Liver (tissue), 9 donors: ENCODE measurements around the gene NEK6. TPM values are rescaled to one million over a fixed set of nuclear protein-coding genes. Genes with fewer than 3 reads are reported as not detected.

Experiments used
- DNase-seq: peaks from one replicate; pipeline ENCODE4 v3.0.0-alpha.2; 2017; ENCODE audit warnings: low spot score
- H3K27ac ChIP-seq, 2 donors: one replicate each; pipeline ENCODE4 v1.7.0; 2013; ENCODE audit warnings: inconsistent platforms in 2 of 2, low read length in 2 of 2, control low read depth in 1 of 2, low read depth in 1 of 2, mild to moderate bottlenecking in 1 of 2
- H3K27me3 ChIP-seq, 4 donors: one replicate each; pipeline versions ENCODE4 v1.6.1 to v1.7.0; 2013; ENCODE audit warnings: low read length in 3 of 4, inconsistent platforms in 1 of 4, mild to moderate bottlenecking in 1 of 4, moderate library complexity in 1 of 4; ENCODE audit not compliant: control insufficient read depth in 4 of 4, insufficient read depth in 4 of 4
- H3K36me3 ChIP-seq, 4 donors: one replicate each; pipeline versions ENCODE4 v1.6.1 to v1.7.0; 2013; ENCODE audit warnings: low read length in 3 of 4, mild to moderate bottlenecking in 3 of 4, low read depth in 1 of 4, moderate library complexity in 1 of 4; ENCODE audit not compliant: control insufficient read depth in 4 of 4, insufficient read depth in 3 of 4
- H3K4me1 ChIP-seq, 4 donors: one replicate each; pipeline versions ENCODE4 v1.6.1 to v1.7.0; 2013; ENCODE audit warnings: low read length in 3 of 4, mild to moderate bottlenecking in 3 of 4, moderate library complexity in 1 of 4; ENCODE audit not compliant: control insufficient read depth in 4 of 4, insufficient read depth in 4 of 4
- H3K4me3 ChIP-seq, 3 donors: one replicate each; pipeline versions ENCODE4 v1.6.1 to v1.7.0; 2013; ENCODE audit warnings: low read length in 3 of 3, control low read depth in 1 of 3, low read depth in 1 of 3, mild to moderate bottlenecking in 1 of 3
- H3K9ac ChIP-seq, 2 donors: one replicate each; pipeline ENCODE4 v1.7.0; 2013; ENCODE audit warnings: low read length in 2 of 2, mild to moderate bottlenecking in 2 of 2, moderate library complexity in 2 of 2, control low read depth in 1 of 2, low read depth in 1 of 2
- H3K9me3 ChIP-seq, 4 donors: one replicate each; pipeline versions ENCODE4 v1.6.1 to v1.7.0; 2013; ENCODE audit warnings: low read length in 3 of 4; ENCODE audit not compliant: control insufficient read depth in 4 of 4
- ATF3 ChIP-seq: IDR thresholded peaks from 2 replicates; pipeline ENCODE4 v1.6.1; 2016; ENCODE audit warnings: antibody characterized with exemption
- CTCF ChIP-seq: fragments of 150-350 bp; IDR thresholded peaks from 2 replicates; pipeline ENCODE4 v1.5.1; 2017; ENCODE audit warnings: improper control_type of control experiment, low read depth, low read length; ENCODE audit not compliant: missing input control
- EGR1 ChIP-seq, 2 donors: IDR thresholded peaks; 2 replicates each; pipeline ENCODE4 v1.6.1; 2016 to 2018; ENCODE audit warnings: antibody characterized with exemption in 2 of 2, low read depth in 2 of 2
- FOXA1 ChIP-seq: IDR thresholded peaks from 2 replicates; pipeline ENCODE4 v1.6.1; 2016; ENCODE audit warnings: antibody characterized with exemption
- FOXA2 ChIP-seq: IDR thresholded peaks from 2 replicates; pipeline ENCODE4 v1.6.1; 2016; ENCODE audit warnings: antibody characterized with exemption
- GABPA ChIP-seq, 2 donors: IDR thresholded peaks in 1 of 2; conservative IDR thresholded peaks in 1 of 2; 2 replicates each; pipeline ENCODE4 v1.6.1; 2016; ENCODE audit warnings: antibody characterized with exemption in 2 of 2, mild to moderate bottlenecking in 1 of 2, moderate library complexity in 1 of 2
- HNF4A ChIP-seq, 2 donors: conservative IDR thresholded peaks; 2 replicates each; pipeline ENCODE4 v1.6.1; 2016; ENCODE audit warnings: antibody characterized with exemption in 2 of 2, mild to moderate bottlenecking in 2 of 2
- HNF4G ChIP-seq: IDR thresholded peaks from 2 replicates; pipeline ENCODE4 v1.6.1; 2016; ENCODE audit warnings: antibody characterized with exemption
- JUND ChIP-seq, 2 donors: IDR thresholded peaks; 2 replicates each; pipeline ENCODE4 v1.6.1; 2016; ENCODE audit warnings: antibody characterized with exemption in 2 of 2
- NR2F2 ChIP-seq: IDR thresholded peaks from 2 replicates; pipeline ENCODE4 v1.6.1; 2016; ENCODE audit warnings: antibody characterized with exemption
- RAD21 ChIP-seq, 2 donors: IDR thresholded peaks; 2 replicates each; pipeline ENCODE4 v1.6.1; 2016; ENCODE audit warnings: antibody characterized with exemption in 2 of 2, mild to moderate bottlenecking in 2 of 2
- RXRA ChIP-seq, 2 donors: IDR thresholded peaks; 2 replicates each; pipeline ENCODE4 v1.6.1; 2017 to 2018; ENCODE audit warnings: antibody characterized with exemption in 2 of 2, mild to moderate bottlenecking in 1 of 2
- SP1 ChIP-seq: IDR thresholded peaks from 2 replicates; pipeline ENCODE4 v1.6.1; 2018; ENCODE audit warnings: antibody characterized with exemption, mild to moderate bottlenecking
- TAF1 ChIP-seq: conservative IDR thresholded peaks from 2 replicates; pipeline ENCODE4 v1.6.1; 2016; ENCODE audit warnings: antibody characterized with exemption, mild to moderate bottlenecking
- YY1 ChIP-seq: IDR thresholded peaks from 2 replicates; pipeline ENCODE4 v1.6.1; 2016; ENCODE audit warnings: antibody characterized with exemption, mild to moderate bottlenecking
- WGBS: extraction: QIAGEN DNeasy Blood & Tissue Kit; methylation state at CpG from one replicate; pipeline ENCODE4 v1.1.7; 2013; 5-methylcytosine and 5-hydroxymethylcytosine counted together
- polyA plus RNA-seq, 2 donors: library from polyadenylated mRNA; stranded (reverse) in 1 of 2; unstranded in 1 of 2; fragments of 200-250 nt in 1 of 2; fragments of >200 nt in 1 of 2; fragmentation: Nextera tagmentation in 1 of 2; extraction: Ambion mirVana in 1 of 2; gene quantifications; one replicate each; pipeline versions ENCODE4 v1.2.1 to v1.2.3, GENCODE V29; 2013 to 2015
- total RNA-seq, 2 donors: library from RNA; depleted of rRNA; stranded (reverse); fragments of >200 nt; gene quantifications; one replicate each; pipeline ENCODE4 v1.2.3, GENCODE V29; 2014
- TF ChIP-seq, protein P1 (sequence below): IDR thresholded peaks from 2 replicates; pipeline ENCODE4 v1.6.1; 2016; ENCODE audit warnings: antibody characterized with exemption
- TF ChIP-seq, protein P2 (sequence below): IDR thresholded peaks from 2 replicates; pipeline ENCODE4 v1.6.1; 2016; ENCODE audit warnings: antibody characterized with exemption, mild to moderate bottlenecking
- TF ChIP-seq, protein P3 (sequence below): IDR thresholded peaks from 2 replicates; pipeline ENCODE4 v1.6.1; 2016; ENCODE audit warnings: antibody characterized with exemption
- donor health status: healthy.
- donor health status: healthy.
- donor health status: healthy.
- donor health status: healthy.
- donor health status: healthy.

Gene NEK6
- total and polyA plus RNA-seq, 4 donors = 32.5 to 49.7 (median 42.5) TPM

DNA sequence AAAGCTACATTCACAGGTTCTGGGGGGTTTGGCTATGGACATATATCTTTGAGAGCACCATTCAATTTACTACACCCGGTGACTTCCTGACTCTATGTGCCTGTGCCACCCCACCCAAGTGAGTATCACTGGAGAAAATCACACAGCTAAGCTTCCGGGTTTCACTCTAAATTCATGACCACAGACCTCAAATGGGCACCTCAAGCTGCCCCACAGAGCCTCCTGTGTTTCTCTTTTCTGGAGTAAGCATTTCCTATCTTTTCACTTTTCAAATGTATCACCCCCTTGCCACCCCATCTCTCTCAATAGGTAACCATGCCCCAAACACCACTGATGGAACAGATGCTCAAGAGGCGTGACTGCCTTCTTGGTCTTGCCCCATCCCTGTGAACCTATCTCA lies 49.2 kb upstream of the NEK6 start:
- no peaks in the 10 kb centered on the region for H3K36me3 ChIP-seq
- TF ChIP-seq, protein P1, sequence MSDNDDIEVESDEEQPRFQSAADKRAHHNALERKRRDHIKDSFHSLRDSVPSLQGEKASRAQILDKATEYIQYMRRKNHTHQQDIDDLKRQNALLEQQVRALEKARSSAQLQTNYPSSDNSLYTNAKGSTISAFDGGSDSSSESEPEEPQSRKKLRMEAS = no peak
- TF ChIP-seq HNF4G (no peak), TAF1 (no peak), FOXA1 (no peak), RAD21 (IDR thresholded peaks at IDR 0.05) (no peak), SP1 (no peak), CTCF (no peak), JUND (IDR thresholded peaks at IDR 0.05) (no peak), NR2F2 (no peak), YY1 (no peak), FOXA2 (no peak), RXRA (IDR thresholded peaks at IDR 0.05) (no peak), ATF3 (no peak), HNF4A (conservative IDR thresholded peaks at IDR 0.05) (no peak), EGR1 (IDR thresholded peaks at IDR 0.05; ENCODE audit: low read depth in 2 of 2) (no peak), GABPA (IDR thresholded peaks at IDR 0.05 in 1 of 2, conservative IDR thresholded peaks at IDR 0.05 in 1 of 2) (no peak)
- TF ChIP-seq, protein P2, sequence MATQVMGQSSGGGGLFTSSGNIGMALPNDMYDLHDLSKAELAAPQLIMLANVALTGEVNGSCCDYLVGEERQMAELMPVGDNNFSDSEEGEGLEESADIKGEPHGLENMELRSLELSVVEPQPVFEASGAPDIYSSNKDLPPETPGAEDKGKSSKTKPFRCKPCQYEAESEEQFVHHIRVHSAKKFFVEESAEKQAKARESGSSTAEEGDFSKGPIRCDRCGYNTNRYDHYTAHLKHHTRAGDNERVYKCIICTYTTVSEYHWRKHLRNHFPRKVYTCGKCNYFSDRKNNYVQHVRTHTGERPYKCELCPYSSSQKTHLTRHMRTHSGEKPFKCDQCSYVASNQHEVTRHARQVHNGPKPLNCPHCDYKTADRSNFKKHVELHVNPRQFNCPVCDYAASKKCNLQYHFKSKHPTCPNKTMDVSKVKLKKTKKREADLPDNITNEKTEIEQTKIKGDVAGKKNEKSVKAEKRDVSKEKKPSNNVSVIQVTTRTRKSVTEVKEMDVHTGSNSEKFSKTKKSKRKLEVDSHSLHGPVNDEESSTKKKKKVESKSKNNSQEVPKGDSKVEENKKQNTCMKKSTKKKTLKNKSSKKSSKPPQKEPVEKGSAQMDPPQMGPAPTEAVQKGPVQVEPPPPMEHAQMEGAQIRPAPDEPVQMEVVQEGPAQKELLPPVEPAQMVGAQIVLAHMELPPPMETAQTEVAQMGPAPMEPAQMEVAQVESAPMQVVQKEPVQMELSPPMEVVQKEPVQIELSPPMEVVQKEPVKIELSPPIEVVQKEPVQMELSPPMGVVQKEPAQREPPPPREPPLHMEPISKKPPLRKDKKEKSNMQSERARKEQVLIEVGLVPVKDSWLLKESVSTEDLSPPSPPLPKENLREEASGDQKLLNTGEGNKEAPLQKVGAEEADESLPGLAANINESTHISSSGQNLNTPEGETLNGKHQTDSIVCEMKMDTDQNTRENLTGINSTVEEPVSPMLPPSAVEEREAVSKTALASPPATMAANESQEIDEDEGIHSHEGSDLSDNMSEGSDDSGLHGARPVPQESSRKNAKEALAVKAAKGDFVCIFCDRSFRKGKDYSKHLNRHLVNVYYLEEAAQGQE = no peak
- TF ChIP-seq, protein P3, sequence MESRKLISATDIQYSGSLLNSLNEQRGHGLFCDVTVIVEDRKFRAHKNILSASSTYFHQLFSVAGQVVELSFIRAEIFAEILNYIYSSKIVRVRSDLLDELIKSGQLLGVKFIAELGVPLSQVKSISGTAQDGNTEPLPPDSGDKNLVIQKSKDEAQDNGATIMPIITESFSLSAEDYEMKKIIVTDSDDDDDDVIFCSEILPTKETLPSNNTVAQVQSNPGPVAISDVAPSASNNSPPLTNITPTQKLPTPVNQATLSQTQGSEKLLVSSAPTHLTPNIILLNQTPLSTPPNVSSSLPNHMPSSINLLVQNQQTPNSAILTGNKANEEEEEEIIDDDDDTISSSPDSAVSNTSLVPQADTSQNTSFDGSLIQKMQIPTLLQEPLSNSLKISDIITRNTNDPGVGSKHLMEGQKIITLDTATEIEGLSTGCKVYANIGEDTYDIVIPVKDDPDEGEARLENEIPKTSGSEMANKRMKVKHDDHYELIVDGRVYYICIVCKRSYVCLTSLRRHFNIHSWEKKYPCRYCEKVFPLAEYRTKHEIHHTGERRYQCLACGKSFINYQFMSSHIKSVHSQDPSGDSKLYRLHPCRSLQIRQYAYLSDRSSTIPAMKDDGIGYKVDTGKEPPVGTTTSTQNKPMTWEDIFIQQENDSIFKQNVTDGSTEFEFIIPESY = no peak
- no peak overlapping the region for H3K9ac ChIP-seq
- no peak overlapping the region for H3K27ac ChIP-seq
- no peak for DNase-seq
- no peaks in the 10 kb centered on the region for H3K27me3 ChIP-seq
- H3K4me3 ChIP-seq = no peak overlapping the region
- H3K9me3 ChIP-seq = no peaks in the 10 kb centered on the region
- peaks cover 0 to 3% (median 0%) of the 10 kb centered on the region in 4 donors for H3K4me1 ChIP-seq
- 83% methylated on average over 3 of the region's 3 CpGs for WGBS
